Esophagus muscularis mucosa (tissue), 4 donors: ENCODE measurements around the gene CST8.

ENCODE experiments used
- EP300 ChIP-seq: sonication (generic); formaldehyde crosslinking; IDR thresholded peaks from one replicate; pipeline ENCODE4 v1.6.1; 2017; ENCODE audit warnings: antibody characterized with exemption
- POLR2AphosphoS5 ChIP-seq, 2 donors: sonication (generic); formaldehyde crosslinking; IDR thresholded peaks; one replicate each; pipeline ENCODE4 v1.6.1; 2017; ENCODE audit warnings: antibody characterized with exemption in 2 of 2
- TF ChIP-seq, protein P1 (sequence below), 3 experiments: fragments of 200-600 bp in 2 of 3; fragments of 450-650 bp in 1 of 3; sonication (generic) in 2 of 3; IDR thresholded peaks; one replicate each; pipeline ENCODE4 v1.5.1; 2017 to 2019; ENCODE audit warnings: antibody characterized with exemption in 3 of 3, mild to moderate bottlenecking in 2 of 3, moderate library complexity in 1 of 3

DNA sequence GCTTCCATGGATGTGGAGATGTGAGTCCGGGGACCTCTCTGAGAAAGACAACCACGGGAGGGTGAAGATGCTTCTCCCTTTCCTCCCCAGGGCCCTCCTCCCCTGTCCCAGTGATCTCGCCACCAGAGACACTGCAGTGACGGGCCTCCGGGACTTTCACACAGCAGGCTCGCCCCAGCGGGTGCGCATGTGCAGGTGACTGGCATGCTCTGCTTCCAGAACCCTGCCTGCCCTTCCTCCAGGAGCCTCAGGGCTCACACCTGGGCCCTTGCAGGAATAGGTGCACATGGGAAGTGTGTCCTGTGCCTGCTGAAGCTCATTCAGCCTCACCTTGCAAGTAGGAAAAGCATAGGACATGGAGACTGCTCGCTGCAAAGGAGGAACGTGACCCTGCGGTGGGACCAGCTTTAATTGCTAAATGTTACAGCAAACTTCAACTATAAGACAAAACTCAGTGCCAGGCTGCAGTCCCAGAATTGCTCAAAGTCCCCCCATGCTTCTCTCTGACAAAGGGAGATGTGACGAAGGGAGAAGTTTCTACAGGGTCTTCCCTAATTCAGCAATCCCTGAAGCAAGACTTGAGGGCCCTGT lies 19.2 kb downstream of the CST8 start:
- TF ChIP-seq, protein P1, sequence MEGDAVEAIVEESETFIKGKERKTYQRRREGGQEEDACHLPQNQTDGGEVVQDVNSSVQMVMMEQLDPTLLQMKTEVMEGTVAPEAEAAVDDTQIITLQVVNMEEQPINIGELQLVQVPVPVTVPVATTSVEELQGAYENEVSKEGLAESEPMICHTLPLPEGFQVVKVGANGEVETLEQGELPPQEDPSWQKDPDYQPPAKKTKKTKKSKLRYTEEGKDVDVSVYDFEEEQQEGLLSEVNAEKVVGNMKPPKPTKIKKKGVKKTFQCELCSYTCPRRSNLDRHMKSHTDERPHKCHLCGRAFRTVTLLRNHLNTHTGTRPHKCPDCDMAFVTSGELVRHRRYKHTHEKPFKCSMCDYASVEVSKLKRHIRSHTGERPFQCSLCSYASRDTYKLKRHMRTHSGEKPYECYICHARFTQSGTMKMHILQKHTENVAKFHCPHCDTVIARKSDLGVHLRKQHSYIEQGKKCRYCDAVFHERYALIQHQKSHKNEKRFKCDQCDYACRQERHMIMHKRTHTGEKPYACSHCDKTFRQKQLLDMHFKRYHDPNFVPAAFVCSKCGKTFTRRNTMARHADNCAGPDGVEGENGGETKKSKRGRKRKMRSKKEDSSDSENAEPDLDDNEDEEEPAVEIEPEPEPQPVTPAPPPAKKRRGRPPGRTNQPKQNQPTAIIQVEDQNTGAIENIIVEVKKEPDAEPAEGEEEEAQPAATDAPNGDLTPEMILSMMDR (IDR thresholded peaks at IDR 0.05): no peak
- no peak for TF ChIP-seq EP300
- TF ChIP-seq POLR2AphosphoS5 (IDR thresholded peaks at IDR 0.05): no peak
